ENCODE measurements around the gene ARMC2. TPM values are rescaled to one million over a fixed set of nuclear protein-coding genes. Genes with fewer than 3 reads are reported as not detected.
A peak's percentile ranks its signal among the peaks of the same experiment; 100 is the strongest.

ARMC2 gene
- total RNA-seq, 1 experiment from 2014 or later: 3.8 TPM

GRCh38 chr6:109007521-109007920, 159.3 kb downstream of the ARMC2 start:
- no peaks in the 10 kb centered on the region for H3K4me1 ChIP-seq
- DNase-seq: no peak
- H3K9me3 ChIP-seq (replicated peaks): no peaks in the 10 kb centered on the region
- no peak overlapping the region for H3K4me3 ChIP-seq
- no peak overlapping the region for H3K27ac ChIP-seq
- H3K27me3 ChIP-seq: no peaks in the 10 kb centered on the region
- no peaks in the 10 kb centered on the region for H3K36me3 ChIP-seq

GRCh38 chr6:109008054-109008453, 159.8 kb downstream of the ARMC2 start:
- Histone ChIP-seq H3K27ac (no peak overlapping the region), H3K9me3 (replicated peaks) (no peaks in the 10 kb centered on the region), H3K4me1 (no peaks in the 10 kb centered on the region), H3K4me3 (no peak overlapping the region), H3K36me3 (no peaks in the 10 kb centered on the region), H3K27me3 (no peaks in the 10 kb centered on the region)
- no peak for DNase-seq

GRCh38 chr6:109008537-109009235, 160.5 kb downstream of the ARMC2 start:
- peak in 1 of 2 experiments; percentile 62 for DNase-seq

GRCh38 chr6:109009236-109009961, 161.2 kb downstream of the ARMC2 start:
- peak; percentile 88 to 89 for DNase-seq
- Histone ChIP-seq H3K36me3 (no peaks in the 10 kb centered on the region), H3K27ac (peak overlapping the region; percentile 30; the same call in 1 of the 2 replicates), H3K4me1 (no peaks in the 10 kb centered on the region), H3K4me3 (peak overlapping the region; percentile 86), H3K27me3 (no peaks in the 10 kb centered on the region), H3K9me3 (replicated peaks) (no peaks in the 10 kb centered on the region)

More at GRCh38 chr6:109008537-109009235, 160.5 kb downstream of the ARMC2 start:
- H3K4me3 ChIP-seq: peak overlapping the region; percentile 86
- no peaks in the 10 kb centered on the region for H3K27me3 ChIP-seq
- H3K4me1 ChIP-seq: no peaks in the 10 kb centered on the region
- no peaks in the 10 kb centered on the region for H3K36me3 ChIP-seq
- peak overlapping the region; percentile 30; the same call in 1 of the 2 replicates for H3K27ac ChIP-seq
- no peaks in the 10 kb centered on the region for H3K9me3 ChIP-seq (replicated peaks)

GRCh38 chr6:109009962-109010704, 161.9 kb downstream of the ARMC2 start:
- Histone ChIP-seq H3K27ac (no peak overlapping the region; the same call in 1 of the 2 replicates), H3K36me3 (no peaks in the 10 kb centered on the region), H3K4me3 (peak overlapping the region; percentile 86), H3K9me3 (replicated peaks) (no peaks in the 10 kb centered on the region), H3K27me3 (no peaks in the 10 kb centered on the region), H3K4me1 (no peaks in the 10 kb centered on the region)
- no peak for DNase-seq

GRCh38 chr6:109010705-109011102, 162.5 kb downstream of the ARMC2 start:
- Histone ChIP-seq H3K27ac (no peak overlapping the region), H3K4me1 (no peaks in the 10 kb centered on the region), H3K4me3 (no peak overlapping the region), H3K27me3 (no peaks in the 10 kb centered on the region), H3K36me3 (no peaks in the 10 kb centered on the region), H3K9me3 (replicated peaks) (no peaks in the 10 kb centered on the region)
- DNase-seq: no peak

- Histone ChIP-seq H3K27me3 (no peaks in the 10 kb centered on the region), H3K9me3 (replicated peaks) (no peaks in the 10 kb centered on the region), H3K4me1 (no peaks in the 10 kb centered on the region), H3K27ac (no peak overlapping the region), H3K4me3 (no peak overlapping the region), H3K36me3 (no peaks in the 10 kb centered on the region)
- no peak for DNase-seq
These were observed 165.6 kb downstream of the ARMC2 start for GRCh38 chr6:109013656-109014305.

GRCh38 chr6:109014606-109015005, 166.4 kb downstream of the ARMC2 start:
- Histone ChIP-seq H3K27me3 (no peaks in the 10 kb centered on the region), H3K36me3 (no peaks in the 10 kb centered on the region), H3K4me3 (no peak overlapping the region), H3K4me1 (no peaks in the 10 kb centered on the region), H3K9me3 (replicated peaks) (no peaks in the 10 kb centered on the region), H3K27ac (no peak overlapping the region)
- DNase-seq: no peak

GRCh38 chr6:109015176-109015575, 167.0 kb downstream of the ARMC2 start:
- H3K36me3 ChIP-seq: no peaks in the 10 kb centered on the region
- H3K4me3 ChIP-seq: no peak overlapping the region
- H3K27ac ChIP-seq: no peak overlapping the region
- H3K9me3 ChIP-seq (replicated peaks): no peaks in the 10 kb centered on the region
- H3K27me3 ChIP-seq: no peaks in the 10 kb centered on the region
- no peak for DNase-seq
- no peaks in the 10 kb centered on the region for H3K4me1 ChIP-seq

GRCh38 chr6:109019911-109020310, 171.7 kb downstream of the ARMC2 start:
- DNase-seq: no peak
- Histone ChIP-seq H3K27ac (no peak overlapping the region), H3K4me1 (peaks cover 5% of the 10 kb centered on the region; the same call in 1 of the 2 replicates), H3K36me3 (no peaks in the 10 kb centered on the region), H3K9me3 (replicated peaks) (no peaks in the 10 kb centered on the region), H3K27me3 (no peaks in the 10 kb centered on the region), H3K4me3 (no peak overlapping the region)

GRCh38 chr6:109021870-109022269, 173.6 kb downstream of the ARMC2 start:
- Histone ChIP-seq H3K27ac (no peak overlapping the region), H3K9me3 (replicated peaks) (no peaks in the 10 kb centered on the region), H3K4me3 (no peak overlapping the region), H3K36me3 (no peaks in the 10 kb centered on the region), H3K4me1 (peaks cover 5% of the 10 kb centered on the region; the same call in 1 of the 2 replicates), H3K27me3 (no peaks in the 10 kb centered on the region)
- DNase-seq: no peak

GRCh38 chr6:109023356-109023925, 175.2 kb downstream of the ARMC2 start:
- DNase-seq: no peak
- no peaks in the 10 kb centered on the region for H3K36me3 ChIP-seq

More at GRCh38 chr6:109023356-109023925, 175.2 kb downstream of the ARMC2 start:
- H3K9me3 ChIP-seq (replicated peaks): no peaks in the 10 kb centered on the region
- no peak overlapping the region for H3K27ac ChIP-seq
- peaks cover 5% of the 10 kb centered on the region; the same call in 1 of the 2 replicates for H3K4me1 ChIP-seq
- no peak overlapping the region for H3K4me3 ChIP-seq
- no peaks in the 10 kb centered on the region for H3K27me3 ChIP-seq
